HepG2 (cell line): Measurements from ENCODE around the gene ME3. TPM values are rescaled to one million over a fixed set of nuclear protein-coding genes. Genes with fewer than 3 reads are reported as not detected.

Experiments used
- ATAC-seq: fragments of 200-7000 bp; cut with Tn5 transposase; 3 replicates; pipeline ENCODE4 v1.9.1; 2020; ENCODE audit warnings: mild to moderate bottlenecking, moderate library complexity
- BruUV-seq: library from RNA; stranded (reverse); fragments of 400-500 nt; replicated peaks from 2 replicates; lab custom pipeline; 2021; lab: Mats Ljungman, UMichigan
- CTCF ChIA-PET: fragments of 300-600 bp; formaldehyde crosslinking; extraction: SDS; loops from one replicate; lab custom pipeline; 2021; ENCODE audit warnings: low total read pairs, inconsistent platforms, low intra/inter-chr PET ratio; lab: Yijun Ruan, JAX
- POLR2A ChIA-PET: fragments of 350-600 bp; sonication (Branson Sonifier 250); formaldehyde crosslinking; loops from one replicate; lab custom pipeline; 2020; ENCODE audit warnings: antibody characterized with exemption, inconsistent platforms; lab: Yijun Ruan, JAX
- DNase-seq: peaks from one replicate; pipeline ENCODE4 v3.0.0-alpha.2; 2015; ENCODE audit warnings: low spot score
- FAIRE-seq: peaks from 3 replicates; lab custom pipeline; 2011; peaks lifted over from hg19 to GRCh38; lab: Jason Lieb, UNC
- H2AFZ ChIP-seq: one replicate; pipeline ENCODE4 v1.6.1; 2011; ENCODE audit warnings: low read length, inconsistent platforms
- H3K27ac ChIP-seq: fragments of 300-600 bp; 3 replicates; pipeline ENCODE4 v1.8.0; 2011; ENCODE audit warnings: mixed run types, mild to moderate bottlenecking, mixed read lengths, low read length, inconsistent platforms; ENCODE audit not compliant: insufficient read depth; ENCODE audit errors: extremely low read length
- H3K27me3 ChIP-seq, 2 experiments: fragments of 200-600 bp in 1 of 2; 2 replicates in 1 of 2; 3 replicates in 1 of 2; pipeline versions ENCODE4 v1.6.0 to v1.8.0; 2011; ENCODE audit warnings: low read length in 2 of 2, mild to moderate bottlenecking in 2 of 2, moderate library complexity in 2 of 2, inconsistent platforms in 1 of 2; ENCODE audit not compliant: insufficient read depth in 2 of 2, control insufficient read depth in 1 of 2
- H3K36me3 ChIP-seq, 2 experiments: fragments of 200-600 bp in 1 of 2; replicated peaks in 1 of 2; 2 replicates in 1 of 2; 3 replicates in 1 of 2; pipeline versions ENCODE4 v1.5.1 to v1.8.0; 2011; ENCODE audit warnings: low read length in 2 of 2, inconsistent platforms in 1 of 2; ENCODE audit not compliant: insufficient read depth in 2 of 2, control insufficient read depth in 1 of 2
- H3K4me1 ChIP-seq: 2 replicates; pipeline ENCODE4 v1.5.1; 2012; ENCODE audit warnings: low read length, inconsistent platforms; ENCODE audit not compliant: insufficient read depth
- H3K4me2 ChIP-seq: 2 replicates; pipeline ENCODE4 v1.6.0; 2011; ENCODE audit warnings: low read depth, low read length, inconsistent platforms
- H3K4me3 ChIP-seq, 3 experiments: fragments of 200-600 bp in 1 of 3; sonication (generic), shearing (Covaris generic) in 1 of 3; replicated peaks in 1 of 3; 2 replicates each; pipeline ENCODE4 v1.5.1; 2011 to 2016; ENCODE audit warnings: low read length in 3 of 3, inconsistent platforms in 2 of 3, low read depth in 2 of 3, mild to moderate bottlenecking in 2 of 3, control low read depth in 1 of 3, mixed read lengths in 1 of 3; ENCODE audit not compliant: insufficient read depth in 1 of 3
- H3K79me2 ChIP-seq: one replicate; pipeline ENCODE4 v1.6.1; 2011; ENCODE audit warnings: low read length, inconsistent platforms; ENCODE audit not compliant: insufficient read depth
- H3K9ac ChIP-seq: 2 replicates; pipeline ENCODE4 v1.6.0; 2011; ENCODE audit warnings: mild to moderate bottlenecking, low read depth, low read length, inconsistent platforms; ENCODE audit not compliant: insufficient read depth
- H3K9me3 ChIP-seq: 2 replicates; pipeline ENCODE4 v1.5.1; 2012; ENCODE audit warnings: mild to moderate bottlenecking, low read length
- H4K20me1 ChIP-seq: 2 replicates; pipeline ENCODE4 v1.6.0; 2011; ENCODE audit warnings: inconsistent platforms, mild to moderate bottlenecking, low read length, moderate library complexity; ENCODE audit not compliant: insufficient read depth
- ASH2L ChIP-seq: fragments of 300-600, 200-600 bp; sonication (generic); IDR thresholded peaks from 2 replicates; pipeline ENCODE4 v1.7.0; 2017; ENCODE audit warnings: low read depth, mild to moderate bottlenecking, moderate library complexity, mixed read lengths, low read length; ENCODE audit not compliant: insufficient read length
- ATAD3A ChIP-seq: sonication (generic); formaldehyde crosslinking; IDR thresholded peaks from 2 replicates; pipeline ENCODE4 v1.4.0; 2020; ENCODE audit warnings: missing genetic modification reagents
- GATAD1 ChIP-seq: IDR thresholded peaks from 2 replicates; pipeline ENCODE4 v1.6.1; 2016; ENCODE audit warnings: missing genetic modification reagents, missing compliant biosample characterization
- HDAC1 ChIP-seq: sonication (generic); formaldehyde crosslinking; IDR thresholded peaks from 2 replicates; pipeline ENCODE4 v1.5.1; 2020; ENCODE audit warnings: mild to moderate bottlenecking, missing genetic modification reagents
- MTA3 ChIP-seq: sonication (generic); formaldehyde crosslinking; IDR thresholded peaks from 2 replicates; pipeline ENCODE4 v1.4.0; 2020; ENCODE audit warnings: missing genetic modification reagents
- NCOA2 ChIP-seq: sonication (generic); formaldehyde crosslinking; IDR thresholded peaks from 2 replicates; pipeline ENCODE4 v1.8.0; 2022; ENCODE audit warnings: inconsistent platforms
- SAP130 ChIP-seq: IDR thresholded peaks from 2 replicates; pipeline ENCODE4 v1.6.1; 2016; ENCODE audit warnings: low read depth
- TFDP2 ChIP-seq: sonication (generic); formaldehyde crosslinking; IDR thresholded peaks from 2 replicates; pipeline ENCODE4 v1.4.0; 2020; ENCODE audit warnings: missing genetic modification reagents
- ZIK1 ChIP-seq: sonication (generic); formaldehyde crosslinking; IDR thresholded peaks from 2 replicates; pipeline ENCODE4 v1.5.0; 2020; ENCODE audit warnings: mild to moderate bottlenecking, low read depth, missing genetic modification reagents, borderline replicate concordance
- ZKSCAN5 ChIP-seq: sonication (generic); formaldehyde crosslinking; IDR thresholded peaks from 2 replicates; pipeline ENCODE4 v1.5.1; 2020; ENCODE audit warnings: mild to moderate bottlenecking, missing genetic modification reagents
- ZMAT3 ChIP-seq: sonication (generic); formaldehyde crosslinking; conservative IDR thresholded peaks from 2 replicates; pipeline ENCODE4 v1.7.0; 2021; ENCODE audit warnings: missing genetic modification reagents
- ZNF256 ChIP-seq: sonication (generic); formaldehyde crosslinking; conservative IDR thresholded peaks from 2 replicates; pipeline ENCODE4 v1.4.0; 2020; ENCODE audit warnings: missing genetic modification reagents
- ZNF33B ChIP-seq: sonication (generic); formaldehyde crosslinking; IDR thresholded peaks from 2 replicates; pipeline ENCODE4 v1.5.1; 2020; ENCODE audit warnings: mild to moderate bottlenecking, missing genetic modification reagents
- ZNF567 ChIP-seq: sonication (generic); formaldehyde crosslinking; IDR thresholded peaks from 2 replicates; pipeline ENCODE4 v1.8.1; 2023; ENCODE audit warnings: mild to moderate bottlenecking, missing genetic modification reagents, borderline replicate concordance
- ZNF572 ChIP-seq: sonication (generic); formaldehyde crosslinking; IDR thresholded peaks from 2 replicates; pipeline ENCODE4 v1.5.1; 2020; ENCODE audit warnings: mild to moderate bottlenecking, missing genetic modification reagents
- ZNF614 ChIP-seq: IDR thresholded peaks from 2 replicates; pipeline ENCODE4 v1.6.1; 2018; ENCODE audit warnings: missing biosample characterization, missing genetic modification reagents, inconsistent platforms, borderline replicate concordance
- ZNF782 ChIP-seq: sonication (generic); formaldehyde crosslinking; IDR thresholded peaks from 2 replicates; pipeline ENCODE4 v1.4.0; 2020; ENCODE audit warnings: missing genetic modification reagents, mild to moderate bottlenecking, borderline replicate concordance
- WGBS: methylation state at CpG from one replicate; pipeline ENCODE4 v1.1.6; 2017; ENCODE audit warnings: low lambda C conversion rate; 5-methylcytosine and 5-hydroxymethylcytosine counted together
- in situ Hi-C: cut with HindIII; loops from 2 replicates; pipeline ENCODE4 v1.10.0; 2017; ENCODE audit warnings: low pct_unique_long_range_greater_than_20kb; ENCODE audit not compliant: extremely low pct_ligation_motif_present
- intact Hi-C: fragments of 100-400 bp; cut with micrococcal nuclease; formaldehyde crosslinking; loops from one replicate; pipeline ENCODE4 v1.10.0; 2022; ENCODE audit not compliant: unreplicated experiment
- polyA plus RNA-seq, 8 experiments: library from polyadenylated mRNA; depleted of rRNA in 3 of 8; stranded (reverse) in 7 of 8; unstranded in 1 of 8; fragments of >200 nt; fragmentation: Illumina TruSeq in 4 of 8; extraction: Trizol in 4 of 8; gene quantifications; 2 replicates each; pipeline versions ENCODE4 v1.2.1 to v1.2.3, GENCODE V29; 2011 to 2016; ENCODE audit warnings: low read depth in 4 of 8, missing spikeins in 1 of 8, mixed read lengths in 1 of 8; ENCODE audit not compliant: insufficient read depth in 1 of 8
- total RNA-seq, 5 experiments: library from RNA; depleted of rRNA; stranded (reverse); fragments of >200 nt; fragmentation: Illumina TruSeq; extraction: Trizol; gene quantifications; 2 replicates each; pipeline ENCODE4 v1.2.3, GENCODE V29; 2016; ENCODE audit warnings: low read depth in 1 of 5

Gene ME3
- total and polyA plus RNA-seq, 2 of the 13 experiments (the other 11 are each of a cell fraction or from before 2014, with no cell fraction given): not detected

- TF ChIP-seq TFDP2 (CRISPR knock-in tag) (no peak), ZIK1 (CRISPR knock-in tag) (no peak), NCOA2 (CRISPR knock-in tag) (no peak), ZNF567 (CRISPR knock-in tag) (no peak), ZKSCAN5 (CRISPR knock-in tag) (no peak), ZNF782 (CRISPR knock-in tag) (no peak), GATAD1 (CRISPR knock-in tag) (no peak), ASH2L (no peak), SAP130 (no peak), ZNF614 (CRISPR knock-in tag) (no peak), ZMAT3 (CRISPR knock-in tag) (no peak), HDAC1 (CRISPR knock-in tag) (no peak), ZNF33B (no peak), ATAD3A (no peak), ZNF572 (no peak)
These were observed 14.1 kb upstream of the ME3 start (continued) for GRCh38 chr11:86686531-86686930.

GRCh38 chr11:86681483-86681756 is 9.0 kb upstream of the ME3 start:
- ChIA-PET POLR2A (no interaction called here), CTCF (no interaction called here)
- no peak for TF ChIP-seq MTA3 (CRISPR knock-in tag)
- no peak for TF ChIP-seq ZNF256 (CRISPR knock-in tag)

More at GRCh38 chr11:86681483-86681756, 9.0 kb upstream of the ME3 start:
- intact Hi-C loops: no loop called here
- Histone ChIP-seq H3K27me3 (peaks cover 5 to 29% of the 10 kb centered on the region in 2 experiments; a peak in 4 of 5 replicates), H3K27ac (no peak overlapping the region), H4K20me1 (peaks cover 7% of the 10 kb centered on the region; the same call in 1 of the 2 replicates), H3K4me1 (no peaks in the 10 kb centered on the region), H3K36me3 (no peaks in the 10 kb centered on the region), H3K9ac (no peak overlapping the region), H2AFZ (no peak overlapping the region), H3K79me2 (no peaks in the 10 kb centered on the region), H3K9me3 (no peaks in the 10 kb centered on the region), H3K4me2 (no peak overlapping the region), H3K4me3 (no peak overlapping the region)
- no peak for ATAC-seq
- WGBS: 2% methylated on average over 2 of the region's 2 CpGs
- DNase-seq: no peak
- no peak for FAIRE-seq
- in situ Hi-C loops: no loop called here
- BruUV-seq: no TSS peak
